Measurements from ENCODE around the gene GRIK4.
"Not testable (repeated sequence)": the region's sequence is repeated elsewhere in the genome, so short reads cannot be mapped to it uniquely, and the experiment has no call there.

GRIK4 gene, protein sequence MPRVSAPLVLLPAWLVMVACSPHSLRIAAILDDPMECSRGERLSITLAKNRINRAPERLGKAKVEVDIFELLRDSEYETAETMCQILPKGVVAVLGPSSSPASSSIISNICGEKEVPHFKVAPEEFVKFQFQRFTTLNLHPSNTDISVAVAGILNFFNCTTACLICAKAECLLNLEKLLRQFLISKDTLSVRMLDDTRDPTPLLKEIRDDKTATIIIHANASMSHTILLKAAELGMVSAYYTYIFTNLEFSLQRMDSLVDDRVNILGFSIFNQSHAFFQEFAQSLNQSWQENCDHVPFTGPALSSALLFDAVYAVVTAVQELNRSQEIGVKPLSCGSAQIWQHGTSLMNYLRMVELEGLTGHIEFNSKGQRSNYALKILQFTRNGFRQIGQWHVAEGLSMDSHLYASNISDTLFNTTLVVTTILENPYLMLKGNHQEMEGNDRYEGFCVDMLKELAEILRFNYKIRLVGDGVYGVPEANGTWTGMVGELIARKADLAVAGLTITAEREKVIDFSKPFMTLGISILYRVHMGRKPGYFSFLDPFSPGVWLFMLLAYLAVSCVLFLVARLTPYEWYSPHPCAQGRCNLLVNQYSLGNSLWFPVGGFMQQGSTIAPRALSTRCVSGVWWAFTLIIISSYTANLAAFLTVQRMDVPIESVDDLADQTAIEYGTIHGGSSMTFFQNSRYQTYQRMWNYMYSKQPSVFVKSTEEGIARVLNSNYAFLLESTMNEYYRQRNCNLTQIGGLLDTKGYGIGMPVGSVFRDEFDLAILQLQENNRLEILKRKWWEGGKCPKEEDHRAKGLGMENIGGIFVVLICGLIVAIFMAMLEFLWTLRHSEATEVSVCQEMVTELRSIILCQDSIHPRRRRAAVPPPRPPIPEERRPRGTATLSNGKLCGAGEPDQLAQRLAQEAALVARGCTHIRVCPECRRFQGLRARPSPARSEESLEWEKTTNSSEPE

DNA sequence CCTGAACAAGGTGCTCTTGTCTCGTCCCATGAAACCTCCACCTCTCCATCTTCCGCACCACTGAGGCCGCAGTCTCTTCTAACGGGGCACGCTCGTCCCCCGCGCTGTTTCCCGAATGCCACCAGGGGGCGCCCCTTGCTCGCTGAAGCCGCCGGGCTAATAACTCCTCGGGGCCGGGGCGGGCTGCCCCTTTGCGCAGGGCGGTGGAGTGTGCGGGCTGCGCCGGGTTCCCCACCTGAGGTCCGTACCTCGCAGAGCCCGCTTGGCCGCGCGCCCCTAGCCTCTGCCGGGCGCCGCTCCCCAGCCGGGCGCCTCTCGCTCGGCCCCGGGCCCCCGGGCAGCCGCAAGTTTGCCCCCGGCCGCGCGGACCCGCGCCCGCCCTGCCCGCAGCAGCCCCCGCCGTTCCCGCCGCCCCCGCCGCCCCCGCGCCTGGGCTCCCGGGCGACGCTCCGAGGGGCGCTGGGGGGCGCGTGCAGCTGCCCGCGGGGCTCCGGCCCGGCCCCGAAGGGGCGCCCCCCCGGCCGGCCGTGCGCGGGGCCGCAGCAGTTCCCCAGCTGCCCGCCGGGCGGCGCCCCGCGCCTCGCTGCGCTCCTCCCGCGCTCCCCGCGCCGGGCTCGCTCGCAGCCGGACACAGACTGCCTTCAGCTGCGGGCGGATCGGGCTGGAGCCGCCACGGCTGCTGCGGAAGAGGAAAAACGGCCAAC is at the start of gene GRIK4:
TSS of gene GRIK4 (plus strand) at position 633 of the 704 bp plus-strand sequence. CDS start 148,571 bp downstream, outside the sequence.
- no peak for DNase-seq

DNA sequence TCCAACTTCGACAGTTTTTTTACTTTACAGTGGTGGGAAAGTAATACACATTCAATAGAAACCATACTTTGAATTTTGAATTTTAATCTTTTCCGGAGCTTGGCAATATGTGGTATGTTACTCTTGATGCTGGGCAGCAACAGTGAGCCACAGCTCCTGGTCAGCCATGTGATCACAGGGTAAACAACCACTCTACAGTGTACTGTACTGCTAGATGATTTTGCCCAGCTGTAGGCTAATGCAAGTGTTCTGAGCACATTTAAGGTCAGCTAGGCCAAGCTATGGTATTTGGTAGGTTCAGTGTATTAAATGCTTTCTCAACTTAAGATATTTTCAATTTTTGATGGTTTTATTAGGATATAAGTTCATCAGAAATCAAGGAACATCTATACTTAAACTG is 48.7 kb upstream of the GRIK4 start:
- DNase-seq: no peak

DNA sequence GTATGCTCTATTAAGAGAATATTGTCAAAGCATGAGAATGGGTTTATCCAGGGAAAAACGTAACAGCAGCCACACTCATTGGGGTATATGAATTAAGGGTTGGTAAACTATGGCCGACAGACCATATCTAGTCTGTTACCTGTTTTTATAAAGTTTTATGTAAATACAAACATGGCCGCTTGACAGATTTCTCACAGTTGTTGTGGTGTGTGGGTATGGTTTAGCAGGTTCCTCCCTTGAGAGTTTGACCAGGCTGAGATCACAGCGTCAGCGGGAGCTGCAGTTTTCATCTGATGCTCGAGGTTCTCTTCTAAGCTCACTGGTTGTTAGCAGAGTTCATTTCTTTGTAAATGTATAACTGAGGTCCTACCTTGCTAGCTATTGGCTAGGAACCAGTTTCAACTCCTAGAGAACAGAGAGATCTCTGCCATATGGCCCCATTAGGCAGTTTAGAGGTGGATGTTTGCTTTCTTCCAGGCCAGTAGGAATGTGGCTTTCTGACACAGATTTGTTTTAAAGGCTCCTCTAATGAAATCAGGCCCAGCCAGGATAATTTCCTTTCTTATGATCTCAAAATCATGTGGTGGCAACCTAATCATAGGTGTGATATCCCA is 45.5 kb upstream of the GRIK4 start:
- DNase-seq: no peak

DNA sequence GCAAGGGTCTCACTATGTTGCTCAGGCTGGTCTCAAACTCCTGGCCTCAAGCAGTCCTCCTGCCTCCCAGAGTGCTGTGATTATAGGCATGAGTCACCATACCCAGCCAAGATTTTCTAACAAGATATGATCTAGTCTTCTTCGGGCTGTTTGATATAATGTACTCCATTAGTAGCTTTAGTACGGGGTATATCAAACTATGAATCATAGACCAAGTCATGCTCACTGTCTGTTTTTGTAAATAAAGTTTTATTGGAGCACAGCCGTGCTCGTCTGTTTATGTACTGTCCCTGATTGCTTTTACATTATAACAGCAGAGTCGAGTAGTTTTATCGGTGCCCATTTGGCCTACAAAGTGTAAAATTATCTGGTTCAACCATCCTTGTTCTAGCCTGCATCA is 43.9 kb upstream of the GRIK4 start:
- no peak for DNase-seq

DNA sequence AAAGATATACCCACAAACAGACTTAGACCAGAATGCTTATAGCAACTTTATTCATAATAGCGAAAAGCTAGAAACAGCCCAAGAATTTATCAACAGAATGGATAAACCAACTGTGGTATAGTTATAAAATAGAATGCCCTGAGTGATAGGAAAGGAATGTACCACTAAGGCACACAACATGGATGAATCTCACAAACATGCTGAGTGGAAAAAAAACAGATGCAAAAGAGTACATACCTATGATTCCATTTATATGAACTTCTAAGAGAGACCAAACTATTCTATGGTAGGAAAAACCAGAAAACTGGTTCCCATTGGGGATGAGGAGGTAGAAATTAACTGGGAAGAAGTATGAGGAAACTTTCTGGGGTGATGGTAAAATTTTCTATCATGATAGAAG is 40.4 kb upstream of the GRIK4 start:
- no peak for DNase-seq

DNA sequence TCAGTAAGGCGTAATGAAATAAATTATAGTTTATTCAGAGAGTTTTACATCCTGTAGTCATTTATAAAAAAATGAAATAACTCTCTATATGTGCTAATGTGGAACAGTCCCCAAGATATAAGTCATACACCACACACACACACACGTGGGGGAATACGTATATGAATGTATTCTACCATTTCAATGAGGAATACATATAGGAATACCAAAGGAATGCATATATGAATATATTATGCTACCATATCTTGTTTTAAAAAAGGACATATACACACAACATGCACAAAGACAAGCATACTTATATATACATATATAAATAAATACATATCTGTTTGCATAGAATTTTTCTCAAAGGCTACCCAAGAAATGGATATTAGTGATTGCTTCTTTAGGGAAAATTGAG is 39.6 kb upstream of the GRIK4 start:
- DNase-seq: no peak

DNA sequence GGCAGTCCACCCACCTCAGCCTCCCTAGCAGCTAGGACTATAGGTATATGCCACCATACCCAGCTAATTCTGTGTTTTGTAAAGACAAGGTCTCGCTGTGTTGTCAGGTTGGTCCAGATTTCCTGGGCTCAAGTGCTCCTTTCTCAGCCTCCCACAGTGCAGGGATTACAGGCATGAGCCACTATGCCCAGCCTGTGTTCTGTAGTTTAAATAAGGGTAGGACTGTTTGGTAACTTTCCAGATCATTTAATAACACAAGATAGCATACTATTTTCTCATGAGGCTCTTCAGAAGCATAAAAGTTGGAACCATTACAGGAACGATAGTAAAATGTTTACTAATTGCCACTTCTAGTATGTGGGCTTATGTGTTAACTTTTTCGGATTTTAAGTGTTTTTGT is 38.0 kb upstream of the GRIK4 start:
- DNase-seq: no peak

DNA sequence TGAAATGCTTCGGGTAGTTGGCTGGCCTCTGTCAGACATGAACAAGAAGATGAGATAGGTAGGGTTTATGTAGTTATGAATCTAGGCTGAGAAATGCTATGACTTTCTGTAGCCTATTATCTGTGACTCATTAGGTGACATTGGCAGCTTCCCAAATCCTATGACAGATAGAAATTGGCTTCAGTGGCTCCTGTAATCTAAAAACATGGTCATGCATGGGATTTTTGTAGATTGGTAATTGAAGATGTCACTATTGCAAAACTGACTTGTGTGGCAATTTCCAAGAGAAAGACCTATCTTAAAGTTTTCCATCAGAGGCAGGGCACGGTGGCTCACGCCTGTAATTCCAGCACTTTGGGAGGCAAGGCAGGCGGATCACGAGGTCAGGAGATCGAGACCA is 29.4 kb upstream of the GRIK4 start:
- DNase-seq: no peak

DNA sequence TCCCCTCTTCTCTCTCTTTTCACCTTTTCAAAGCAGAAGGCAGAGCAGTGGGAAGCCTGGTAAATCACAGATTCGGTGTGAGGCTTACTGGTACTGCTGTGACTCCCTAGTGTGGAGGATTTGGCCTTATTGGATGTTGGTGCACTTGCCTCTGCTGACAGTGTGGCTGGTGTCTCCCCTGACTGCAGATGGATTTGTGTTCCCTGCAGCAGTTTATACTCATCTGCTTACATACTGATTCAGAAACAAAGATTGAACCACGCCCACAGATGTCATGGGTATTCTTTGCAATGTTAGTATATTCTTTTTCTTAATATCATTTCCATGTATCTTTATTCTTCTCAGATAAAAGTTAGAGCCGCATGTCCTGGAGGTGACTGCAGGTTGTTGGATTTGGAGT is 26.8 kb upstream of the GRIK4 start:
- no peak for DNase-seq

DNA sequence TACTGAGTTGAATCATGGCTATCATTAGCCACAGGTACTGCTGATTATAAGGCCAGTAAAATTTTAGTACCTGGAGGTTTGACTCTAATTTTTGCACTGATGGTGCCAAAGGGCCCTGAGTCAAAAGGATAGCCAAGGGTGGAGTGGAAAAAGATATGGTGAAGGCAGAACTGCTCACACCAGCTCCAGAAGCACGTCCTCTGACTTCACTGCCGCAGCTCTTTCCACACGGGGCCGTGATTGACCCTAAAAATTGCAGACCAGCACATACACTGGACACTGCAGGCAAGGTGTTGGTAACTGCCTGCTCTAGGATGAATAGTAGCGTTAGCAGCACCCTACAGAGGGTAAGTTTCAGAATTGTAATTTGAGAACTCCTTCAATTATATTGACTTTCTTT is 25.4 kb upstream of the GRIK4 start:
- DNase-seq: no peak

DNA sequence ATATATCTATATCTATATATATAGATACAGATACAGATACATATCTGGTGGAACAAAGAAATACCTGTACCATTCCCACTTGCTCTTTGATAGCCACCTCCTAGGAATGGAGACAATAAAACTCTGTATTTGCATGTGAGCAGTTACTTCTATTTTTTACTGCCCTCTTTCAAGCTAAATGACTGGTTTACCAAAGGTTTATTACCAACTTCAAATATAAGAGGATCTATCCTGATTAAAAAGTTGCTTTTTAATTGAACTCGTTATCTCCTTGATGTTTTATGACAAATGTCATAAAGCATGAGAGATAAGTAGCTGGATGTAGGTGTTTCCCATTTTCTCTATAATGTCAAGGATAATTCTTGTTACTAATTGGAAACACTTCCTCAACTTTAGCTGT is 21.7 kb upstream of the GRIK4 start:
- no peak for DNase-seq

DNA sequence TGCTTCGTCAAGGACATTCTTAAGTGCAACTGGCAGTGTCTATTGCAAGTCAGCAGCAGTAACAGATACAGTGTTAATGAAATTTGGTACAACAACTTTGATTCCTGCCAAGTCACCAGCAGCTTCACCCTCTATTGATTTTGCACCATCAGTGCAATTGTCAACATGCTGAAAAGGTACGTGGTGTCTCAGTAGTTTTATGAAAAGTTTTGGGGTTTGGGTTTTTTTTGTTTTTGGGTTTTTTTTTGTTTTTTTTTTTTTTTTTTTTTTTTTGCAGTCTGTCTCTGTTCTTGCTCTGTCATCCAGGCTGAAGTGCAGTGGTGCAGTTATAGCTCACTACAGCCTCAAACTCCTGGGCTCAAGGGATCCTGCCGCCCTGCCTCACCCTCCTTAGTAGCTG is 19.1 kb upstream of the GRIK4 start:
- no peak for DNase-seq

DNA sequence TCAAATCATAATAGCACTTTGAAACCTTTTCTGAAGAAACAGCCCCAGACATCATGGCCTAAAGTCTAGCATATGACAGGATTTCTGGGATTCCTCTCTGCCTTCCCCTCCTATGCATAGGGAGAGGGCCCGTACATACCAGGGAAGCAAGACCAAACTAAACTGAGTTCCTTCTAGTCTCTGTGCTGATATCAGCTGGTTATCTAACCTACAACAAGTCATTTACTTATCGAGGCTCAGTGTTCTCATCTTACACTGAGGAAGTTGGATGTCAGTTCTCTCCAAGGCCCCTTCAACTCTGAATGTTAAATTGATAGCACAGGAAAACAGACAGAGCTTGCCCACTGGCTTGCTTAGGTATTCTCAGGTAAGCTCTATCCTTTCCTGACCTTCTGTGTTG is 17.0 kb upstream of the GRIK4 start:
- DNase-seq: no peak

DNA sequence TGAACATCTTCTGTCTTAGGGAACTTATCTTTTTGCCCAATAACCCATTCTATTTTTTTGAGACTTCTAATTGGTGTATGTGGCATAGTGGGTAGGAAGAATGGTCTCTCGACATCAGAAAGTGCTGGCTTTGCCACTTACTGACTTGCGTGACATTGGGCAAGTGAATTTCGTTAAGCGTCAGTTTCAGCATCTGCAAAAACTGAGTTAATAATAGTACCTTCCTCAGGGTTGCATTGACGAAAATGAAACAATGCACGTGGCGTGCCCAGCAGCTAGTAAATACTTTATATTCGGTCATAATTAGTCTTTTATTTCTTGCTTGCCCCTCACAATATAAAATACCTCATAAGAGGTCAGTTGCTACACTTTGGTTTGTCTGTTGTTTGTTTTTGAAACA is 12.5 kb upstream of the GRIK4 start:
- no peak for DNase-seq

DNA sequence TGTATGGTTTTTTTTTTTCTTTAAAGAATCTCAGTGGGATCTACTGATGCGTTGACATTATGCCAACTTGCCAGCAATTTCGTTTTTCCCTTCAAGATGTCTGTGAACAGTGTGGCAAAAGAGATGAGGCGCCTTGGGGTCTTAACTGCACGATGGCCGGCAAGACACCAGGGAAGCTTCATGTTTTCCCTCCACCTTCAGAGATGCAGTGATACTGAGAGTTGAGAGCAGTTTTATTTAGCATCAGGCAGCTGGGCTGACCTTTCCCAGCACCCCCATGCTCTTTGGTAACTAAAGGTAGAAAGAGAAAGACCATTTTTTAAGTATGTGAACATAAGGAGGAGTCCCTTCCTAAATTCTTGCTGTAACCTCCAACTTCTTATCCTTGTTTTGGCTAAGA is 11.7 kb upstream of the GRIK4 start:
- no peak for DNase-seq

DNA sequence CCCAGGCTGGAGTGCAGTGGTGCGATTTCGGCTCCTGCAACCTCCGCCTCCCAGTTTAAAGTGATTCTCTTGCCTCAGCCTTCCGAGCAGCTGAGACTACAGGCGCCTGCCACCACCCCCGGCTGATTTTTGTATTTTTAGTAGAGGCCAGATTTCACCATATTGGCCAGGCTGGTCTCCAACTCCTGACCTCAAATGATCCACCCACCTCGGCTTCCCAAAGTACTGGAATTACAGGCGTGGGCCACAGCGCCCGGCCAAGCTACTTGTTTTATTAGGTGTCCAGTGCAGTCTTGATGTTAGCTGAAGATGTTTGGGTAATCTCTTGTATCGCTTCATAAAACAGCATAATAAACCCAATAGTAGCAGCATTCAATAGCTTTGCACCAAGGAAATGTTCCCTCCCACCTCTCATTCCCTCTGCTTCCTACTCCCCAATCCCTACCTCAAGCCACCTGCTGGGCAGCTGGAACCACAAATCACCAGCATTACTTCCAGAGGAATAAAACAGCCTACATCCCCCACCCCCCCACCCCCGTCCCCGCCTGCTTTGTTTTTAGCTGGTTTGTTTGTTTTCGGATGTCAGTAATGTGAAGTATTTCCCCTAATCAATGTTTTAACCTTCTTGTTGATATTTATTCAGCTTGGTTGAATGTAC is 11.0 kb upstream of the GRIK4 start:
- no peak for DNase-seq

DNA sequence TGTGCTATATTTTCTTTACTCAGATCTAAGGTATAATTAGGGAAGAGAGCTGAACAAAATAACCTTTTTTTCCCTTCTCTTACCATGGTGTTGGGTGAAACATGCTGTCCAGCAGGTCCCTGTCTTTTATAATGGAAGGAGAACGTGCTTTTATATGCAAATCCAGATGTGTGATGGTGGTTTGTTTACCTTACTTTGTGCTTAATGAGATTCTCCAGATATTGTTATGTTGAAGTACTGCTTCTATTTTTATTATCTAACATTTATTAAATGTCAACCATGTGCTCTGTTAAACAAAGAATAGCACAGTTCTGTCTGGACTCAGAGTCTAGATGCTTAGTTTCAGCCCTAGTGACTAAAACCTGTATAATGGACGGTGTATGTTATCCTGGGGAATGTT is 10.1 kb upstream of the GRIK4 start:
- DNase-seq: no peak

DNA sequence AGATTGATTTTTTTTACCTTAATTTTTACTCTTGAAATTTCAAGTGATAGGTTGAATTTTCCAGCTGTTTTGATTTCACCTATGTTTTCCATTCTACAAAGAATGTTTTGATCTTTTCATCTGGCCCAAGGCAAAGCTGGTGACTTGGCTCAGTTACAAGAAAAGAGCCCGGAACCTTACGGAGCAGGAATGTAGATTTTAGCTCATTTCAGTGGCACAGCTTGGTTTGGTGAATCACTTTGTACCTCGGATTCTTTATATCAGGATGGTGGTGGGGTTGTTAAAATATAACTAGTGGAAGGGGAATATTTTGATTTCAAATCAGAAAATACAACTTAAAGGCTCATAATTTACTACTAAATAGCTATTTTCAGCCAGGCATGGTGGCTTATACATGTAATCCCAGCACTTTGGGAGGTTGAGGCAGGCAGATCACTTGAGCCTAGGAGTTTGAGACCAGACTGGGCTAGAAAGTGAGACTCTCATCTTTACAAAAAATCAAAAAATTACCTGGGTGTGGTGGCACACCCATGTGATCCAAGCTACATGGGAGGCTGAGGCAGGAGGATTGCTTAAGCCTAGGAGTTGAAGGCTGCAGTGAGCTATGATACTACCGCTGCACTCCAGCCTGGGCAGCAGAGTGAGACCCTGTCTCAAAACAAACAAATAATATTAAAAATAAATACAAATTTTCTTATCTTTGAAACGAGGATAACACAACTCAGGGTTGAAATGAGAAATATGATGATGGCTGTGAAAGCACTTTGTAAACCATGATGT is 9.4 kb upstream of the GRIK4 start:
- no peak for DNase-seq

DNA sequence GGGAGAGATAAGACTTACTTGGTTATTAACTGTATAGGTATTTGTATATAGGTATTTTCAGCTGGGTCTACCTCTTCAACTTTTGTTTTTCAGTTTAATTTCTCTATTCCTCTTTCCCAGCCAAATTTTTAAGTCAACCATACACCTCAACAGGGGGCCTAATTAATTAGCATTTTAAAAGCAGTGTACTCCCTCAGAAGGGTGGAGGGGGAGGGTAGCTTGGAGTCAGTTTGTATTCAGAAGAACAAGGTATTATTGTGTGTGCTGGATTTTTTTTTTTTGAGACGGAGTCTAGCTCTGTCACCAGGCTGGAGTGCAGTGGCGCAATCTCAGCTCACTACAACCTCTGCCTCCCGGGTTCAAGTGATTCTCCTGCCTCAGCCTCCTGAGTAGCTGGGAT is 8.0 kb upstream of the GRIK4 start:
- not testable (repeated sequence) for DNase-seq

DNA sequence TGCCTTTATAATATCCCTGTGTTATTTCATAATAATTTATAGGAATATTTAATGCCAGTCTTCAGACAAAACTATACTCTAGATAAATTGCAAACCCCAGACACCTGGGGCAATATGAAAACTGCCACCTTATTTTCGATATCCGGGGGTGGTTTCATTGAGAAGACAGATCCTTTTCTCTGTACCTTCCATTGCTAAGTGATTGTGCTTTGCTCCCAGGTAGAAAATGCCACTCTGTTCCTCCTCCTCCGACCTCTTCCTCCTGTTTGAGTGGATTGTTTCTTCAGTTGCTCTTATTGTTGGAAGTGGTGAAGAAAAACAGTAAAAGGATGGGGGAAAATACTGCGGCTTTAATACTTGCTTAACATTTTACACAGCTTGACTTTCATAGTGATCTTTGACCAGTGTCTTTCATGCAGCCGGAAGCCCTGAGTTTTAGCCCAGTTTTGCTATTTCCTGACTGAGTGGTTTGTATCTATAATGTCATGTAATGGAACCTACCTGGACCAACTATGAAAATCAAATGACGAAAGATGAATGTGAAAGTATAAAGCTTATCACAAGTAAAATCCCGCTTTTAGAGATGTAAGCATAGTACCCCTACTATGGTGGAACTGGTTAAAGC is 5.6 kb upstream of the GRIK4 start:
- DNase-seq: no peak

All from NCI-H1694 treated with DMSO at 0.1 percent for 48 hours (cell line).